ENCODE data around the gene PI4K2A. TPM values are rescaled to one million over a fixed set of nuclear protein-coding genes. Genes with fewer than 3 reads are reported as not detected.

PI4K2A gene
- total and polyA plus RNA-seq, 2 of the 13 experiments (the other 11 are each of a cell fraction or from before 2014, with no cell fraction given): 10.9 to 14.3 TPM

DNA sequence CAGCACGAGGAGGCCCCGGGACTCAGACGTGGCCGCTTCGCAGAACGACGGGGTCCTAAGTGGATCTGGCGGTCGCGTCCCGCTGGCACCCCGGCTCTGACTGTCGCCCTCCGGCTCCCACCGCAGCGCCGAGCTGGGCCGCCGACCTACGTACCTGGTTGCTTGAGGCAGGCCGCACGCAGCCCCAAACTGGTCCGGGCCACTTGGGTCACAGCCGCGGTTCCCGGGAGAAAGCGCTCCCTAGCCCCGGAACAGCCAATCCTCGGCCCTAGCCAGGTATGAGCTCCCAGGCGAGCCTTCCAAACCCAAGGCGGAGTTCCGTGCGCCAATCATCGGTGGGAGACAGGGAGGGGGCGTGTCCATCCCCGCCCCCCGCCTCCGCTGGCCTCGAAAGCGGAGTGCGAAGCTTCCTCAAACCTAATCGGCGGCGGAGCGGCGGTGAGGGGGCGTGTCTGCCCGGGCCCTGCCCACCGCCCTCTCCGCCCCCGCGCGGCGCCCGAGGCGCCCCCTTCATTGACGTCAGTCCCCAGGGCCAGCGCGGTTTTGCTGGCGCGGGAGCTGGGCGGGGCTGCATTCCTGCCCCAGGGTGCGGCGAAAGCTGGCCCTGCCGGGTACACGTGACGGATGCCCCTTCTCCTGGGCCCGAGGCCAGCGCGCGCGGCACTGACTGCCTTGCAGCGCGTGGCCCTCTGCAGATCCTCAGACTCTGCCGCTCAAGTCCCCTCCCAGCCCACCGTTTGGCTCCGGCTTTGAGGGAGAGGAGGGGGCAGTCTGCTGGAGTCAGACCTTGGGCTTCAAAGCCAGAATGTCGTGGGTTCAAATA is 46.7 kb downstream of the PI4K2A start, which contains the start of gene AVPI1 (continued):
- TF ChIP-seq, protein P1, sequence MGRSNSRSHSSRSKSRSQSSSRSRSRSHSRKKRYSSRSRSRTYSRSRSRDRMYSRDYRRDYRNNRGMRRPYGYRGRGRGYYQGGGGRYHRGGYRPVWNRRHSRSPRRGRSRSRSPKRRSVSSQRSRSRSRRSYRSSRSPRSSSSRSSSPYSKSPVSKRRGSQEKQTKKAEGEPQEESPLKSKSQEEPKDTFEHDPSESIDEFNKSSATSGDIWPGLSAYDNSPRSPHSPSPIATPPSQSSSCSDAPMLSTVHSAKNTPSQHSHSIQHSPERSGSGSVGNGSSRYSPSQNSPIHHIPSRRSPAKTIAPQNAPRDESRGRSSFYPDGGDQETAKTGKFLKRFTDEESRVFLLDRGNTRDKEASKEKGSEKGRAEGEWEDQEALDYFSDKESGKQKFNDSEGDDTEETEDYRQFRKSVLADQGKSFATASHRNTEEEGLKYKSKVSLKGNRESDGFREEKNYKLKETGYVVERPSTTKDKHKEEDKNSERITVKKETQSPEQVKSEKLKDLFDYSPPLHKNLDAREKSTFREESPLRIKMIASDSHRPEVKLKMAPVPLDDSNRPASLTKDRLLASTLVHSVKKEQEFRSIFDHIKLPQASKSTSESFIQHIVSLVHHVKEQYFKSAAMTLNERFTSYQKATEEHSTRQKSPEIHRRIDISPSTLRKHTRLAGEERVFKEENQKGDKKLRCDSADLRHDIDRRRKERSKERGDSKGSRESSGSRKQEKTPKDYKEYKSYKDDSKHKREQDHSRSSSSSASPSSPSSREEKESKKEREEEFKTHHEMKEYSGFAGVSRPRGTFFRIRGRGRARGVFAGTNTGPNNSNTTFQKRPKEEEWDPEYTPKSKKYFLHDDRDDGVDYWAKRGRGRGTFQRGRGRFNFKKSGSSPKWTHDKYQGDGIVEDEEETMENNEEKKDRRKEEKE (IDR thresholded peaks at IDR 0.05): no peak
- TF ChIP-seq, protein P2, sequence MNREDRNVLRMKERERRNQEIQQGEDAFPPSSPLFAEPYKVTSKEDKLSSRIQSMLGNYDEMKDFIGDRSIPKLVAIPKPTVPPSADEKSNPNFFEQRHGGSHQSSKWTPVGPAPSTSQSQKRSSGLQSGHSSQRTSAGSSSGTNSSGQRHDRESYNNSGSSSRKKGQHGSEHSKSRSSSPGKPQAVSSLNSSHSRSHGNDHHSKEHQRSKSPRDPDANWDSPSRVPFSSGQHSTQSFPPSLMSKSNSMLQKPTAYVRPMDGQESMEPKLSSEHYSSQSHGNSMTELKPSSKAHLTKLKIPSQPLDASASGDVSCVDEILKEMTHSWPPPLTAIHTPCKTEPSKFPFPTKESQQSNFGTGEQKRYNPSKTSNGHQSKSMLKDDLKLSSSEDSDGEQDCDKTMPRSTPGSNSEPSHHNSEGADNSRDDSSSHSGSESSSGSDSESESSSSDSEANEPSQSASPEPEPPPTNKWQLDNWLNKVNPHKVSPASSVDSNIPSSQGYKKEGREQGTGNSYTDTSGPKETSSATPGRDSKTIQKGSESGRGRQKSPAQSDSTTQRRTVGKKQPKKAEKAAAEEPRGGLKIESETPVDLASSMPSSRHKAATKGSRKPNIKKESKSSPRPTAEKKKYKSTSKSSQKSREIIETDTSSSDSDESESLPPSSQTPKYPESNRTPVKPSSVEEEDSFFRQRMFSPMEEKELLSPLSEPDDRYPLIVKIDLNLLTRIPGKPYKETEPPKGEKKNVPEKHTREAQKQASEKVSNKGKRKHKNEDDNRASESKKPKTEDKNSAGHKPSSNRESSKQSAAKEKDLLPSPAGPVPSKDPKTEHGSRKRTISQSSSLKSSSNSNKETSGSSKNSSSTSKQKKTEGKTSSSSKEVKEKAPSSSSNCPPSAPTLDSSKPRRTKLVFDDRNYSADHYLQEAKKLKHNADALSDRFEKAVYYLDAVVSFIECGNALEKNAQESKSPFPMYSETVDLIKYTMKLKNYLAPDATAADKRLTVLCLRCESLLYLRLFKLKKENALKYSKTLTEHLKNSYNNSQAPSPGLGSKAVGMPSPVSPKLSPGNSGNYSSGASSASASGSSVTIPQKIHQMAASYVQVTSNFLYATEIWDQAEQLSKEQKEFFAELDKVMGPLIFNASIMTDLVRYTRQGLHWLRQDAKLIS (CRISPR knock-in tag; IDR thresholded peaks at IDR 0.05): no peak
- TF ChIP-seq CREB1 (IDR thresholded peaks at IDR 0.05) (peak; percentile 89), CREB1 (CRISPR knock-in tag; IDR thresholded peaks at IDR 0.05) (peak; percentile 73), RFX1 (IDR thresholded peaks at IDR 0.05) (no peak), ZSCAN21 (CRISPR knock-in tag; IDR thresholded peaks at IDR 0.05; ENCODE audit: borderline replicate concordance) (peak; percentile 82; the same call in 1 of the 2 replicates), ZNF572 (CRISPR knock-in tag; IDR thresholded peaks at IDR 0.05) (peak; percentile 97; the same call in 1 of the 2 replicates), ZEB1 (IDR thresholded peaks at IDR 0.05; ENCODE audit: insufficient replicate concordance, low read depth) (no peak), ZFP41 (CRISPR knock-in tag; IDR thresholded peaks at IDR 0.05; ENCODE audit: borderline replicate concordance) (no peak), HMGA1 (CRISPR knock-in tag; conservative IDR thresholded peaks at IDR 0.05) (no peak), FOXO1 (CRISPR knock-in tag; IDR thresholded peaks at IDR 0.05) (peak; percentile 70; the same call in 1 of the 2 replicates), MIXL1 (CRISPR knock-in tag; IDR thresholded peaks at IDR 0.05) (peak; percentile 38; the same call in 1 of the 2 replicates), NCOA1 (CRISPR knock-in tag; IDR thresholded peaks at IDR 0.05) (peak; percentile 68; the same call in 1 of the 2 replicates), REPIN1 (CRISPR knock-in tag; IDR thresholded peaks at IDR 0.05; ENCODE audit: borderline replicate concordance, low read depth) (peak; percentile 94), SP2 (CRISPR knock-in tag; IDR thresholded peaks at IDR 0.05) (no peak; the same call in 1 of the 2 replicates), MZF1 (CRISPR knock-in tag; IDR thresholded peaks at IDR 0.05; ENCODE audit: borderline replicate concordance) (no peak), SOX5 (CRISPR knock-in tag; IDR thresholded peaks at IDR 0.05; ENCODE audit: borderline replicate concordance) (peak; percentile 78; the same call in 1 of the 2 replicates), ZNF441 (CRISPR knock-in tag; IDR thresholded peaks at IDR 0.05; ENCODE audit: borderline replicate concordance) (0 out of 2 replicates have a peak, but pooled peaks have one; percentile 38), ZNF768 (CRISPR knock-in tag; IDR thresholded peaks at IDR 0.05) (no peak), ZFP1 (CRISPR knock-in tag; IDR thresholded peaks at IDR 0.05) (peak; percentile 44; the same call in 1 of the 2 replicates)
- TF ChIP-seq, protein P3, sequence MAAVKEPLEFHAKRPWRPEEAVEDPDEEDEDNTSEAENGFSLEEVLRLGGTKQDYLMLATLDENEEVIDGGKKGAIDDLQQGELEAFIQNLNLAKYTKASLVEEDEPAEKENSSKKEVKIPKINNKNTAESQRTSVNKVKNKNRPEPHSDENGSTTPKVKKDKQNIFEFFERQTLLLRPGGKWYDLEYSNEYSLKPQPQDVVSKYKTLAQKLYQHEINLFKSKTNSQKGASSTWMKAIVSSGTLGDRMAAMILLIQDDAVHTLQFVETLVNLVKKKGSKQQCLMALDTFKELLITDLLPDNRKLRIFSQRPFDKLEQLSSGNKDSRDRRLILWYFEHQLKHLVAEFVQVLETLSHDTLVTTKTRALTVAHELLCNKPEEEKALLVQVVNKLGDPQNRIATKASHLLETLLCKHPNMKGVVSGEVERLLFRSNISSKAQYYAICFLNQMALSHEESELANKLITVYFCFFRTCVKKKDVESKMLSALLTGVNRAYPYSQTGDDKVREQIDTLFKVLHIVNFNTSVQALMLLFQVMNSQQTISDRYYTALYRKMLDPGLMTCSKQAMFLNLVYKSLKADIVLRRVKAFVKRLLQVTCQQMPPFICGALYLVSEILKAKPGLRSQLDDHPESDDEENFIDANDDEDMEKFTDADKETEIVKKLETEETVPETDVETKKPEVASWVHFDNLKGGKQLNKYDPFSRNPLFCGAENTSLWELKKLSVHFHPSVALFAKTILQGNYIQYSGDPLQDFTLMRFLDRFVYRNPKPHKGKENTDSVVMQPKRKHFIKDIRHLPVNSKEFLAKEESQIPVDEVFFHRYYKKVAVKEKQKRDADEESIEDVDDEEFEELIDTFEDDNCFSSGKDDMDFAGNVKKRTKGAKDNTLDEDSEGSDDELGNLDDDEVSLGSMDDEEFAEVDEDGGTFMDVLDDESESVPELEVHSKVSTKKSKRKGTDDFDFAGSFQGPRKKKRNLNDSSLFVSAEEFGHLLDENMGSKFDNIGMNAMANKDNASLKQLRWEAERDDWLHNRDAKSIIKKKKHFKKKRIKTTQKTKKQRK (IDR thresholded peaks at IDR 0.05; ENCODE audit: low read length): no peak
